ENCODE results near the gene EMC9. TPM values are rescaled to one million over a fixed set of nuclear protein-coding genes. Genes with fewer than 3 reads are reported as not detected.

Gene EMC9
- total and polyA plus RNA-seq, 2 of the 8 experiments (the other 6 are each of a cell fraction or from before 2014, with no cell fraction given) = 38.4 to 47.2 TPM

GRCh38 chr14:24096545-24097181 is 44.7 kb downstream of the EMC9 start:
- Histone ChIP-seq H3K4me1 (replicated peaks in 1 of 4; ENCODE audit: control insufficient read depth in 3 of 4, insufficient read depth in 4 of 4, low read length in 3 of 4) (peaks cover 5 to 13% (median 8%) of the 10 kb centered on the region in 4 experiments), H4K5ac (ENCODE audit: insufficient read length, low read depth, low read length) (no peak overlapping the region), H3K18ac (ENCODE audit: extremely low read depth, low read length) (no peak overlapping the region), H3K79me1 (ENCODE audit: low read depth, low read length) (peaks cover 5% of the 10 kb centered on the region), H2BK20ac (ENCODE audit: low read length) (no peak overlapping the region), H3K79me2 (ENCODE audit: control insufficient read depth in 1 of 2, insufficient read depth in 2 of 2, low read length in 2 of 2) (peaks cover 0 to 21% of the 10 kb centered on the region in 2 experiments; a peak in 2 of 4 replicates), H3K4me2 (ENCODE audit: insufficient read depth in 1 of 2, low read depth in 2 of 2, low read length in 2 of 2) (no peak overlapping the region; a peak in 1 of 4 replicates), H4K91ac (replicated peaks; ENCODE audit: insufficient read length, low read length) (no peak overlapping the region), H4K20me1 (replicated peaks in 1 of 2; ENCODE audit: control insufficient read depth in 1 of 2, insufficient read depth in 2 of 2, low read length in 2 of 2) (peaks cover 7 to 11% of the 10 kb centered on the region in 2 experiments), H3K23me2 (ENCODE audit: low read depth, low read length) (peaks cover 8% of the 10 kb centered on the region), H2AK5ac (ENCODE audit: low read depth, low read length) (no peak overlapping the region), H3K9me3 (ENCODE audit: insufficient read depth in 2 of 2, low read depth in 1 of 2, low read length in 1 of 2) (no peaks in the 10 kb centered on the region), H2BK5ac (ENCODE audit: low read depth, low read length) (no peak overlapping the region), H3K14ac (ENCODE audit: insufficient read length) (no peak overlapping the region), H3K4ac (replicated peaks; ENCODE audit: insufficient read length, low read depth, low read length) (no peak overlapping the region), H2BK12ac (ENCODE audit: low read depth, low read length) (no peak overlapping the region), H3K36me3 (ENCODE audit: control insufficient read depth in 2 of 4, insufficient read depth in 4 of 4, low read length in 3 of 4) (peaks cover 9 to 46% (median 27%) of the 10 kb centered on the region in 4 experiments; a peak in 7 of 8 replicates), H2BK15ac (ENCODE audit: low read length) (no peak overlapping the region), H3K27ac (ENCODE audit: low read depth, low read length) (no peak overlapping the region), H3K27me3 (replicated peaks in 1 of 4; ENCODE audit: control insufficient read depth in 3 of 4, extremely low read depth in 1 of 4, insufficient read depth in 3 of 4, low read length in 3 of 4) (no peaks in the 10 kb centered on the region), H4K8ac (ENCODE audit: extremely low read depth, insufficient read depth, low read length) (no peak overlapping the region), H3K4me3 (ENCODE audit: extremely low read depth in 1 of 4, insufficient read depth in 2 of 4, low read depth in 3 of 4, low read length in 4 of 4) (no peak overlapping the region), H2AFZ (ENCODE audit: low read length) (no peak overlapping the region), H3K9ac (replicated peaks in 1 of 4; ENCODE audit: extremely low read depth in 1 of 4, low read depth in 3 of 4, low read length in 3 of 4) (no peak overlapping the region), H3K56ac (replicated peaks; ENCODE audit: insufficient read length, low read depth, low read length) (no peak overlapping the region), H2BK120ac (replicated peaks; ENCODE audit: low read depth, low read length) (no peak overlapping the region), H3K23ac (ENCODE audit: insufficient read length) (no peak overlapping the region)
- no peak for TF ChIP-seq SIX5 (IDR thresholded peaks at IDR 0.05; ENCODE audit: low read depth, low read length)
- TF ChIP-seq NRF1 (IDR thresholded peaks at IDR 0.05; ENCODE audit: low read depth, low read length) = no peak
- TF ChIP-seq RBBP5 (IDR thresholded peaks at IDR 0.05; ENCODE audit: borderline replicate concordance, low read depth, low read length) = no peak
- TF ChIP-seq CREB1 (IDR thresholded peaks at IDR 0.05) = no peak
- no peak for TF ChIP-seq MAX (IDR thresholded peaks at IDR 0.05)
- TF ChIP-seq POLR2AphosphoS5 (IDR thresholded peaks at IDR 0.05; ENCODE audit: low read depth, low read length) = no peak
- no peak for TF ChIP-seq RFX5 (IDR thresholded peaks at IDR 0.05; ENCODE audit: borderline replicate concordance, low read depth, low read length)
- DNase-seq (ENCODE audit: low read depth in 1 of 2, low spot score in 2 of 2) (no peak), FAIRE-seq (no peak)
- WGBS, 2 experiments (ENCODE audit: extremely low coverage in 1 of 2, insufficient coverage in 1 of 2, insufficient read length in 1 of 2, insufficient replicate concordance in 2 of 2, low coverage in 1 of 2, low lambda C conversion rate in 2 of 2, missing lambda C conversion rate in 1 of 2) = 96% methylated on average over 8 of the region's 8 CpGs; no CpG with 5 or more reads in 1 of the 2 experiments
- ChIA-PET CTCF (ENCODE audit: partially characterized antibody) (interaction anchor here (0.6 to 12.8 kb wide), 4 partner anchors 9 to 1132 kb away, joined by 3 to 316 read pairs (median 82); partner anchors contain the start of gene CPNE6), POLR2A (ENCODE audit: partially characterized antibody) (interaction anchor here (0.9 to 23.9 kb wide), 10 partner anchors 9 to 111 kb away, joined by 3 to 626 read pairs (median 38); partner anchors contain the start of genes CARMIL3, CPNE6, DCAF11 and EMC9)

Data from H1 (cell line).